Loucy (cell line): ENCODE results near the gene MT1HL1.

Source experiments
- EZH2phosphoT487 ChIP-seq: fragments of 200-600 bp; IDR thresholded peaks from 2 replicates; pipeline ENCODE4 v1.6.1; 2018; ENCODE audit warnings: antibody characterized with exemption, mild to moderate bottlenecking, moderate library complexity, borderline replicate concordance
- TF ChIP-seq, protein P1 (sequence below): fragments of 200-600 bp; sonication (generic); conservative IDR thresholded peaks from 2 replicates; pipeline ENCODE4 v1.5.1; 2014; ENCODE audit warnings: mild to moderate bottlenecking, antibody characterized with exemption, low read length

DNA sequence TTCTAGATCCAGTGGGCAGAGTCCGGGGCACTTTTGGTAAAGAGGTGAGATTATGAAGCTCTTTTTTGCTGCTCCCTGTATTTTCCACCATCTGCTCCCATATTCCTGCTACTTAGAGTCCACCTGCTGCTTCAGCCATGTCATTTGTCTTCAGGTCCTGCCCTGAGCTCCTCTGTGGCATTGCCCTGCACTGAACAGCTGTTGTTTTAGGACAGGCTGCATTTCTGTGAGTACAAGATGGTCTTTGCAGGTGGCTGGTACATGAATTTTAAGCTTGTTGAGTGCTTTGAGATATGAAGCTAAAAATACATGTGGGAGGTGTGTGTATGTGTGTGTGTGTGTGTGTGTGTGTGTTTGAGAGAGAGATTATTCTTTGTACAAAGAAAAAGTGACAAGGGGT is 21.9 kb downstream of the MT1HL1 start:
- TF ChIP-seq, protein P1, sequence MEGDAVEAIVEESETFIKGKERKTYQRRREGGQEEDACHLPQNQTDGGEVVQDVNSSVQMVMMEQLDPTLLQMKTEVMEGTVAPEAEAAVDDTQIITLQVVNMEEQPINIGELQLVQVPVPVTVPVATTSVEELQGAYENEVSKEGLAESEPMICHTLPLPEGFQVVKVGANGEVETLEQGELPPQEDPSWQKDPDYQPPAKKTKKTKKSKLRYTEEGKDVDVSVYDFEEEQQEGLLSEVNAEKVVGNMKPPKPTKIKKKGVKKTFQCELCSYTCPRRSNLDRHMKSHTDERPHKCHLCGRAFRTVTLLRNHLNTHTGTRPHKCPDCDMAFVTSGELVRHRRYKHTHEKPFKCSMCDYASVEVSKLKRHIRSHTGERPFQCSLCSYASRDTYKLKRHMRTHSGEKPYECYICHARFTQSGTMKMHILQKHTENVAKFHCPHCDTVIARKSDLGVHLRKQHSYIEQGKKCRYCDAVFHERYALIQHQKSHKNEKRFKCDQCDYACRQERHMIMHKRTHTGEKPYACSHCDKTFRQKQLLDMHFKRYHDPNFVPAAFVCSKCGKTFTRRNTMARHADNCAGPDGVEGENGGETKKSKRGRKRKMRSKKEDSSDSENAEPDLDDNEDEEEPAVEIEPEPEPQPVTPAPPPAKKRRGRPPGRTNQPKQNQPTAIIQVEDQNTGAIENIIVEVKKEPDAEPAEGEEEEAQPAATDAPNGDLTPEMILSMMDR = no peak
- no peak for TF ChIP-seq EZH2phosphoT487
